ENCODE data around the gene OTUB2.

The OTUB2 gene

GRCh38 chr14:93989939-93990338 is 36.2 kb upstream of the OTUB2 start:
- no peaks in the 10 kb centered on the region for H3K36me3 ChIP-seq (ENCODE audit: low read depth)
- H3K27me3 ChIP-seq (ENCODE audit: insufficient read depth, poor library complexity, severe bottlenecking): no peaks in the 10 kb centered on the region
- H3K27ac ChIP-seq (ENCODE audit: poor library complexity, severe bottlenecking): no peak overlapping the region
- no peak for ATAC-seq (ENCODE audit: low read depth)
- peaks cover 6% of the 10 kb centered on the region for H3K4me1 ChIP-seq (ENCODE audit: insufficient read depth, poor library complexity, severe bottlenecking)
- TF ChIP-seq, protein P1, sequence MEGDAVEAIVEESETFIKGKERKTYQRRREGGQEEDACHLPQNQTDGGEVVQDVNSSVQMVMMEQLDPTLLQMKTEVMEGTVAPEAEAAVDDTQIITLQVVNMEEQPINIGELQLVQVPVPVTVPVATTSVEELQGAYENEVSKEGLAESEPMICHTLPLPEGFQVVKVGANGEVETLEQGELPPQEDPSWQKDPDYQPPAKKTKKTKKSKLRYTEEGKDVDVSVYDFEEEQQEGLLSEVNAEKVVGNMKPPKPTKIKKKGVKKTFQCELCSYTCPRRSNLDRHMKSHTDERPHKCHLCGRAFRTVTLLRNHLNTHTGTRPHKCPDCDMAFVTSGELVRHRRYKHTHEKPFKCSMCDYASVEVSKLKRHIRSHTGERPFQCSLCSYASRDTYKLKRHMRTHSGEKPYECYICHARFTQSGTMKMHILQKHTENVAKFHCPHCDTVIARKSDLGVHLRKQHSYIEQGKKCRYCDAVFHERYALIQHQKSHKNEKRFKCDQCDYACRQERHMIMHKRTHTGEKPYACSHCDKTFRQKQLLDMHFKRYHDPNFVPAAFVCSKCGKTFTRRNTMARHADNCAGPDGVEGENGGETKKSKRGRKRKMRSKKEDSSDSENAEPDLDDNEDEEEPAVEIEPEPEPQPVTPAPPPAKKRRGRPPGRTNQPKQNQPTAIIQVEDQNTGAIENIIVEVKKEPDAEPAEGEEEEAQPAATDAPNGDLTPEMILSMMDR (IDR thresholded peaks at IDR 0.05; ENCODE audit: poor library complexity, severe bottlenecking): no peak
- no peak overlapping the region for H3K4me3 ChIP-seq (ENCODE audit: severe bottlenecking)
- no peaks in the 10 kb centered on the region for H3K9me3 ChIP-seq (ENCODE audit: severe bottlenecking)
- no peak for DNase-seq (ENCODE audit: low spot score)

DNA sequence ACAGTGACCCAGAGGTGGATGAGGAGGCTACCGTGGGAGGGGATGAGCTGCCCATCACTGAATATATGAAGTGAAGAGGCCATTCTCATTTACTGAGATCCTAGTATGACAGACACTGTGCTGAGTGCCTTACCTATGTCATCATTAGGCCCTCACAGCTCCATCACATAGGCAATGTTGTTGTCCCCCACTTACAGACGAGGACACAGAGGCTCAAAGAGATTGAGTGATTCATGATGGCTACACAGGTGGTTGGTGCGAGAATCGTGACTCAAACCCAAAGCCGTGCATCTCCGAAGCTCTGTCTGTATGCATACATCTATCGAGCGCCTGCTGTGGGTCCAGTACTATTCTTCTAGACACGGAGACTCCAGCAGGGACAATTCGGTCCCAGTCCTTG is 34.9 kb upstream of the OTUB2 start:
- Histone ChIP-seq H3K9me3 (ENCODE audit: severe bottlenecking) (no peaks in the 10 kb centered on the region), H3K4me1 (ENCODE audit: insufficient read depth, poor library complexity, severe bottlenecking) (peaks cover 15% of the 10 kb centered on the region), H3K36me3 (ENCODE audit: low read depth) (no peaks in the 10 kb centered on the region), H3K27ac (ENCODE audit: poor library complexity, severe bottlenecking) (no peak overlapping the region), H3K27me3 (ENCODE audit: insufficient read depth, poor library complexity, severe bottlenecking) (no peaks in the 10 kb centered on the region), H3K4me3 (ENCODE audit: severe bottlenecking) (no peak overlapping the region)
- peak; percentile 47 for DNase-seq (ENCODE audit: low spot score)
- no peak for ATAC-seq (ENCODE audit: low read depth)
- TF ChIP-seq, protein P1 (IDR thresholded peaks at IDR 0.05; ENCODE audit: poor library complexity, severe bottlenecking): no peak

GRCh38 chr14:93991649-93992048 is 34.5 kb upstream of the OTUB2 start:
- TF ChIP-seq, protein P1 (IDR thresholded peaks at IDR 0.05; ENCODE audit: poor library complexity, severe bottlenecking): no peak
- no peak for ATAC-seq (ENCODE audit: low read depth)
- Histone ChIP-seq H3K4me3 (ENCODE audit: severe bottlenecking) (no peak overlapping the region), H3K36me3 (ENCODE audit: low read depth) (no peaks in the 10 kb centered on the region), H3K4me1 (ENCODE audit: insufficient read depth, poor library complexity, severe bottlenecking) (peaks cover 15% of the 10 kb centered on the region), H3K9me3 (ENCODE audit: severe bottlenecking) (no peaks in the 10 kb centered on the region), H3K27me3 (ENCODE audit: insufficient read depth, poor library complexity, severe bottlenecking) (no peaks in the 10 kb centered on the region), H3K27ac (ENCODE audit: poor library complexity, severe bottlenecking) (no peak overlapping the region)
- DNase-seq (ENCODE audit: low spot score): no peak

DNA sequence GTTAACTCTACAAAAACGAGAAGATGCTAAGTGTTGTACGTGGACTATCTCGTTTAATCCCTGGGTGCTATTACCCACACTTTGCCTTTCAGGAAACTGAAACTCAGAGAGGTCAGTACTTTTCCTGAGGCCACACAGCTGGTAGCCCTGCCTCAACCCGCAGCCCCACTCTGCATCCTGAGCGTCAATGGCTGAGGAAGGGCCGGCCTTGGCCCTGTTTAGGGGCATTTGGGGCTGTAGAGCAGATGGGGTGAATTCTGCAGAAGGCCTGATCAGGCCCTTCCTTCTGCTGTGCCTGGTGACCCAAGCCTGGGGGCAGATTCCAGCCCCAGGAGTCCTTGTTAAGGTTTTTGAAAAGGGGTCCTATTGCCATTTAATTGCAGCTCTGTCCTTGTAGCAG is 32.8 kb upstream of the OTUB2 start:
- Histone ChIP-seq H3K36me3 (ENCODE audit: low read depth) (no peaks in the 10 kb centered on the region), H3K9me3 (ENCODE audit: severe bottlenecking) (no peaks in the 10 kb centered on the region), H3K27ac (ENCODE audit: poor library complexity, severe bottlenecking) (no peak overlapping the region), H3K27me3 (ENCODE audit: insufficient read depth, poor library complexity, severe bottlenecking) (no peaks in the 10 kb centered on the region), H3K4me1 (ENCODE audit: insufficient read depth, poor library complexity, severe bottlenecking) (peaks cover 11% of the 10 kb centered on the region), H3K4me3 (ENCODE audit: severe bottlenecking) (no peak overlapping the region)
- DNase-seq (ENCODE audit: low spot score): no peak
- TF ChIP-seq, protein P1 (IDR thresholded peaks at IDR 0.05; ENCODE audit: poor library complexity, severe bottlenecking): no peak
- no peak for ATAC-seq (ENCODE audit: low read depth)

DNA sequence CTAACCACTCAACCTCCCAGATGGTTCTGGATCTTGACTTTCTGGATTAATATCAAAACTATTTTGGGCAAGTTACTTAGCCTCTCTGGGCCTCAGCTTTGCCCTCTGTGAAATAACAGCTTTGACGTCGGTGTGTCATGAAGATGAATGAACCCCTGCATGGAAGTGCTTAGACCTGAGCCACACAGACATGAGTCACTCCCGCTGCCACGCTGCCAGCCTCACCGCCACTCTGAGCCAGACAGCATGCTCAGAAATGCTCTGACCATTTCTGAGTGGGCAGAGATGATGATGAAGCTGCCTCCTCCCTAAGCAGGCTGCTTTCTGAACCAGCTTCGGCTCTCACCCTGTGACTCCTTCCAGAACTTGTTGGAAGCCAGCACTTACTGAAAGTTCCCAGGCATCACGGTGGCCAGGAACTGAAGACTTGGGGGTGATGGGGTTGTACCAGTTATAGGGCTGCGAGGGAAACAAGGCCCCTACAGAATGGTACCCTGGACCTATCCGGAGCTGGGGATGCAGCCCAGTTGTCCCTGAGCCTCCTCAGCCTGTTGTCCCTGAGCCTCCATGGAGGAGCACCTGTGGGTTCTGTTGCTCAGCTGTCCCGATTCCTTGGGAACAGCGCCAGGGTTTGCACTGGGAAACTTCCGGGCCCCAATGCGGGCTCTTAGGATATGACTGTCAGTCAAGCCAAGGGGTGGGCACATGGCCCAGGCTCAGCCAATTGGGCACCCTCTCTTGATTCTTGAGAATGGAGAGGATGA is 31.0 kb upstream of the OTUB2 start:
- Histone ChIP-seq H3K36me3 (ENCODE audit: low read depth) (no peaks in the 10 kb centered on the region), H3K9me3 (ENCODE audit: severe bottlenecking) (no peaks in the 10 kb centered on the region), H3K4me3 (ENCODE audit: severe bottlenecking) (no peak overlapping the region), H3K27me3 (ENCODE audit: insufficient read depth, poor library complexity, severe bottlenecking) (no peaks in the 10 kb centered on the region), H3K27ac (ENCODE audit: poor library complexity, severe bottlenecking) (peak overlapping the region; percentile 15), H3K4me1 (ENCODE audit: insufficient read depth, poor library complexity, severe bottlenecking) (peaks cover 11% of the 10 kb centered on the region)
- DNase-seq (ENCODE audit: low spot score): no peak
- TF ChIP-seq, protein P1 (IDR thresholded peaks at IDR 0.05; ENCODE audit: poor library complexity, severe bottlenecking): no peak
- peak; percentile 92 for ATAC-seq (ENCODE audit: low read depth)

All from RWPE2 (cell line).